Keratinocyte (primary cell): ENCODE data around the gene SH3PXD2B. TPM values are rescaled to one million over a fixed set of nuclear protein-coding genes. Genes with fewer than 3 reads are reported as not detected.

ENCODE experiments used
- DNase-seq: peaks from one replicate; pipeline ENCODE4 v3.0.0-alpha.2; 2011; ENCODE audit warnings: low read depth, missing footprints, low spot score
- FAIRE-seq: peaks from 2 replicates; lab custom pipeline; 2011; peaks lifted over from hg19 to GRCh38; lab: Jason Lieb, UNC
- H2AFZ ChIP-seq: 2 replicates; pipeline ENCODE4 v1.6.0; 2012; ENCODE audit warnings: low read length, control low read depth, inconsistent platforms; ENCODE audit not compliant: control insufficient read depth
- H3K27ac ChIP-seq: 2 replicates; pipeline ENCODE4 v1.5.1; 2011; ENCODE audit warnings: low read length; ENCODE audit not compliant: control insufficient read depth, insufficient read depth
- H3K27me3 ChIP-seq: 3 replicates; pipeline ENCODE4 v1.6.0; 2011; ENCODE audit warnings: low read length; ENCODE audit not compliant: control insufficient read depth, insufficient read depth; ENCODE audit errors: extremely low read depth
- H3K36me3 ChIP-seq, 2 experiments: 2 replicates in 1 of 2; 3 replicates in 1 of 2; pipeline ENCODE4 v1.5.1; 2011; ENCODE audit warnings: low read length in 2 of 2, mild to moderate bottlenecking in 1 of 2; ENCODE audit not compliant: control insufficient read depth in 2 of 2, insufficient read depth in 2 of 2; ENCODE audit errors: extremely low read depth in 1 of 2
- H3K4me1 ChIP-seq: 3 replicates; pipeline ENCODE4 v1.5.1; 2011; ENCODE audit warnings: low read length; ENCODE audit not compliant: control insufficient read depth, insufficient read depth; ENCODE audit errors: extremely low read depth
- H3K4me2 ChIP-seq: 3 replicates; pipeline ENCODE4 v1.6.0; 2011; ENCODE audit warnings: low read depth, low read length; ENCODE audit not compliant: control insufficient read depth, insufficient read depth; ENCODE audit errors: extremely low read depth
- H3K4me3 ChIP-seq, 3 experiments: fragments of 200-600 bp in 1 of 3; sonication (generic) in 1 of 3; 2 replicates in 2 of 3; 3 replicates in 1 of 3; pipeline ENCODE4 v1.5.1; 2011 to 2016; ENCODE audit warnings: low read length in 3 of 3, mild to moderate bottlenecking in 3 of 3, control low read depth in 2 of 3, inconsistent platforms in 1 of 3, low read depth in 1 of 3, mixed read lengths in 1 of 3, mixed run types in 1 of 3, moderate library complexity in 1 of 3; ENCODE audit not compliant: control insufficient read depth in 2 of 3, insufficient read depth in 2 of 3; ENCODE audit errors: extremely low read depth in 1 of 3
- H3K79me2 ChIP-seq: 2 replicates; pipeline ENCODE4 v1.6.0; 2012; ENCODE audit warnings: low read length; ENCODE audit not compliant: control insufficient read depth, insufficient read depth
- H3K9ac ChIP-seq: 3 replicates; pipeline ENCODE4 v1.6.0; 2011; ENCODE audit warnings: low read length; ENCODE audit not compliant: control insufficient read depth, insufficient read depth; ENCODE audit errors: extremely low read depth
- H3K9me1 ChIP-seq: 3 replicates; pipeline ENCODE4 v1.6.0; 2011; ENCODE audit warnings: low read length; ENCODE audit not compliant: control insufficient read depth, insufficient read depth; ENCODE audit errors: extremely low read depth
- H3K9me3 ChIP-seq: 2 replicates; pipeline ENCODE4 v1.5.1; 2012; ENCODE audit warnings: low read depth, low read length; ENCODE audit not compliant: control insufficient read depth
- H4K20me1 ChIP-seq: 3 replicates; pipeline ENCODE4 v1.6.0; 2011; ENCODE audit warnings: low read length; ENCODE audit not compliant: control insufficient read depth, insufficient read depth; ENCODE audit errors: extremely low read depth
- EZH2 ChIP-seq: IDR thresholded peaks from one replicate; pipeline ENCODE4 v1.6.1; 2012; ENCODE audit warnings: inconsistent platforms, mild to moderate bottlenecking, low read length, moderate library complexity
- dilution Hi-C: fragments of 300-500 bp; cut with MboI; formaldehyde crosslinking; loops from one replicate; pipeline ENCODE4 v1.7.0; 2020; ENCODE audit warnings: low sequenced_read_pairs; ENCODE audit not compliant: extremely low pct_ligation_motif_present
- polyA plus RNA-seq, 5 experiments: library from polyadenylated mRNA; depleted of rRNA in 3 of 5; stranded (reverse) in 3 of 5; stranded (forward) in 1 of 5; unstranded in 1 of 5; fragments of >200 nt; gene quantifications; 1 replicate in 1 of 5; 2 replicates in 3 of 5; 3 replicates in 1 of 5; pipeline versions ENCODE4 v1.2.1 to v1.2.3, GENCODE V29; 2011 to 2012; ENCODE audit warnings: missing spikeins in 2 of 5, low read depth in 1 of 5, low replicate concordance in 1 of 5
- TF ChIP-seq, protein P1 (sequence below), 3 experiments: IDR thresholded peaks in 1 of 3; conservative IDR thresholded peaks in 1 of 3; optimal IDR thresholded peaks in 1 of 3; 2 replicates in 2 of 3; 3 replicates in 1 of 3; pipeline versions ENCODE3 to v1.5.1; 2011; ENCODE audit warnings: low read length in 3 of 3, mild to moderate bottlenecking in 3 of 3, moderate library complexity in 2 of 3, control low read depth in 1 of 3, inconsistent platforms in 1 of 3; ENCODE audit not compliant: insufficient read depth in 2 of 3; ENCODE audit errors: extremely low read depth in 1 of 3

The SH3PXD2B gene
- polyA plus RNA-seq, 1 donor (not counting 4 experiments of a cell fraction or from before 2014, with no cell fraction given) = 17.3 TPM

DNA sequence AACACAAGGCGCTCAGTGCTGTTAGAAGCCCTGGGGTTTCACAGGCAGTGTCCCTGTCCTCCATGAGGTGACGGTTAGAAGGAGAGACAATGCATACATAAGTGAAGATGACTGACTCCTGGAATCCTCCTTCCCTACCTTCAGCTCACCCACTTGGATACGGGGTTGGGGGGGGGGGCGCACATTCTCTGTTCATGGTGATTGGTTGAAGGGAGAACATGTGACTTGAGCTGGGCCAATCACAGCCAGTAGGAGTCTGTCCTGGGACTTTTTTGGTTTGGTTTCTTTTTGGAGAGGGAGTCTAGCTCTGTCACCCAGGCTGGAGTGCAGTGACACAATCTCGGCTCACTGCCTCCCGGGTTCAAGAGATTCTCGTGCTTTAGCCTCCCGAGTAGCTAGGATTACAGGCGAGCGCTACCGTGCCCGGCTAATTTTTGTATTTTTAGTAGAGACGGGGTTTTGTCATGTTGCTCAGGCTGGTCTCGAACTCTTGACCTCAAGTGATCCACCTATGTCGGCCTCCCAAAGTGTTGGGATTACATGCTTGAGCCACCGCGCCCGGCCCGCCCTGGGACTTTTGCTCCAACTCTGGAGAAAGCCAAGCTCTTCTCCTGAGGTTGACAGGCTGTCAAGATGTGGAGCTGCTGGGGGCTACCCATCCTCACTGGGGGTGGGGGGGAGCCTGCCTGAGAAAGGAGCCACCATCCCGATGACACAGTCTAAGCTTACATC, 30.8 kb downstream of the SH3PXD2B start:
- Histone ChIP-seq H3K4me3 (no peak overlapping the region), H3K4me1 (peaks cover 31% of the 10 kb centered on the region), H3K27ac (no peak overlapping the region), H3K27me3 (no peaks in the 10 kb centered on the region), H3K9ac (no peak overlapping the region), H3K79me2 (peaks cover 8% of the 10 kb centered on the region), H3K4me2 (no peak overlapping the region), H2AFZ (no peak overlapping the region), H4K20me1 (peaks cover 5% of the 10 kb centered on the region), H3K36me3 (peaks cover 1 to 8% of the 10 kb centered on the region in 2 experiments), H3K9me1 (no peaks in the 10 kb centered on the region), H3K9me3 (no peaks in the 10 kb centered on the region)
- TF ChIP-seq, protein P1, sequence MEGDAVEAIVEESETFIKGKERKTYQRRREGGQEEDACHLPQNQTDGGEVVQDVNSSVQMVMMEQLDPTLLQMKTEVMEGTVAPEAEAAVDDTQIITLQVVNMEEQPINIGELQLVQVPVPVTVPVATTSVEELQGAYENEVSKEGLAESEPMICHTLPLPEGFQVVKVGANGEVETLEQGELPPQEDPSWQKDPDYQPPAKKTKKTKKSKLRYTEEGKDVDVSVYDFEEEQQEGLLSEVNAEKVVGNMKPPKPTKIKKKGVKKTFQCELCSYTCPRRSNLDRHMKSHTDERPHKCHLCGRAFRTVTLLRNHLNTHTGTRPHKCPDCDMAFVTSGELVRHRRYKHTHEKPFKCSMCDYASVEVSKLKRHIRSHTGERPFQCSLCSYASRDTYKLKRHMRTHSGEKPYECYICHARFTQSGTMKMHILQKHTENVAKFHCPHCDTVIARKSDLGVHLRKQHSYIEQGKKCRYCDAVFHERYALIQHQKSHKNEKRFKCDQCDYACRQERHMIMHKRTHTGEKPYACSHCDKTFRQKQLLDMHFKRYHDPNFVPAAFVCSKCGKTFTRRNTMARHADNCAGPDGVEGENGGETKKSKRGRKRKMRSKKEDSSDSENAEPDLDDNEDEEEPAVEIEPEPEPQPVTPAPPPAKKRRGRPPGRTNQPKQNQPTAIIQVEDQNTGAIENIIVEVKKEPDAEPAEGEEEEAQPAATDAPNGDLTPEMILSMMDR (optimal IDR thresholded peaks at IDR 0.05 in 1 of 3, IDR thresholded peaks at IDR 0.05 in 1 of 3, conservative IDR thresholded peaks at IDR 0.05 in 1 of 3; ENCODE audit: extremely low read depth in 1 of 3, insufficient read depth in 2 of 3, low read length in 3 of 3) = no peak
- no peak for TF ChIP-seq EZH2
- DNase-seq (no peak), FAIRE-seq (no peak)
- dilution Hi-C loops = no loop called here

DNA sequence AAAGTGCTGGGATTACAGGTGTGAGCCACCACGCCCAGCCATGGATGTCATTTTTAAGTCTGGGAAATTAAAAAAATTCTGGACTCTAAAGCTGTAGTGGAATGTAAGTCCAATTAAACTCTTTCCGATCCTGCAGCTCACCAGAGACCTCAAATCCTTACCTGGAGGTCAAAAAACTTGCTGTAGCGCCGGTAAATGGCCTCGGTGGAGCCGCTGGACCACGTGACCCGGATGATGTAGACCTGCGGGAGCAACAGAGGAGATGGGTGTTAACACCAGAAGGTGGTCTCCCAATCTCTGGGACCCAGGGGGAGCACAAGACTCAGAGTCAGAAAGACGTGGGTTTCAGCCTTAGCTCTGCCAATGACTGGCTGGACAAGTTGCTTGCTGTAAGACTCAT, 32.1 kb downstream of the SH3PXD2B start:
- no peak overlapping the region for H3K27ac ChIP-seq
- H3K9me3 ChIP-seq = no peaks in the 10 kb centered on the region
- DNase-seq (no peak), FAIRE-seq (no peak)
- H4K20me1 ChIP-seq = peaks cover 7% of the 10 kb centered on the region
- peaks cover 43% of the 10 kb centered on the region for H3K4me1 ChIP-seq
- no peak overlapping the region for H3K4me2 ChIP-seq
- TF ChIP-seq EZH2 = no peak
- TF ChIP-seq, protein P1 (optimal IDR thresholded peaks at IDR 0.05 in 1 of 3, IDR thresholded peaks at IDR 0.05 in 1 of 3, conservative IDR thresholded peaks at IDR 0.05 in 1 of 3; ENCODE audit: extremely low read depth in 1 of 3, insufficient read depth in 2 of 3, low read length in 3 of 3) = no peak
- H3K4me3 ChIP-seq = no peak overlapping the region
- H2AFZ ChIP-seq = no peak overlapping the region
- dilution Hi-C loops = no loop called here
- H3K36me3 ChIP-seq = peaks cover 1 to 8% of the 10 kb centered on the region in 2 experiments
- H3K9me1 ChIP-seq = no peaks in the 10 kb centered on the region
- no peaks in the 10 kb centered on the region for H3K27me3 ChIP-seq
- H3K79me2 ChIP-seq = peaks cover 8% of the 10 kb centered on the region
- no peak overlapping the region for H3K9ac ChIP-seq
